Measurements from ENCODE around the gene ADGRG7.

Gene ADGRG7

DNA sequence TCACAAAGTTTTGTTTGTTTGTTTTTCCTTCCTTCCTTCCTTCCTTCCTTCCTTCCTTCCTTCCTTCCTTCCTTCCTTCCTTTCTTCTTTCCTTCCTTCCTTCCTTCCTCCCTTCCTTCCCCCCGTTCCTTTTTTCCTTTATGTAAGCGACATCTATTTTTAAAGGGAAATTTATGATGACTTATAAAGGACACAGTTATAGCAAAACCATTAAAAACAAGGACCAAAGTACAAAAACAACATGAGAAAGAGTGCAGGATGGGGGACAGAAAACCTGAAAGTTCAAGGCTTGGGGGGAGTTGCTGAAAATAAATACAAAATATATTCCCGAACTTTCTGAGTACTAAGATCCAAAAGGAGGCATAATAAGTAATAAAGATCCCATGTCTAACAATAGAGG, 1.8 kb downstream of the ADGRG7 start:
- TF ChIP-seq, protein P1, sequence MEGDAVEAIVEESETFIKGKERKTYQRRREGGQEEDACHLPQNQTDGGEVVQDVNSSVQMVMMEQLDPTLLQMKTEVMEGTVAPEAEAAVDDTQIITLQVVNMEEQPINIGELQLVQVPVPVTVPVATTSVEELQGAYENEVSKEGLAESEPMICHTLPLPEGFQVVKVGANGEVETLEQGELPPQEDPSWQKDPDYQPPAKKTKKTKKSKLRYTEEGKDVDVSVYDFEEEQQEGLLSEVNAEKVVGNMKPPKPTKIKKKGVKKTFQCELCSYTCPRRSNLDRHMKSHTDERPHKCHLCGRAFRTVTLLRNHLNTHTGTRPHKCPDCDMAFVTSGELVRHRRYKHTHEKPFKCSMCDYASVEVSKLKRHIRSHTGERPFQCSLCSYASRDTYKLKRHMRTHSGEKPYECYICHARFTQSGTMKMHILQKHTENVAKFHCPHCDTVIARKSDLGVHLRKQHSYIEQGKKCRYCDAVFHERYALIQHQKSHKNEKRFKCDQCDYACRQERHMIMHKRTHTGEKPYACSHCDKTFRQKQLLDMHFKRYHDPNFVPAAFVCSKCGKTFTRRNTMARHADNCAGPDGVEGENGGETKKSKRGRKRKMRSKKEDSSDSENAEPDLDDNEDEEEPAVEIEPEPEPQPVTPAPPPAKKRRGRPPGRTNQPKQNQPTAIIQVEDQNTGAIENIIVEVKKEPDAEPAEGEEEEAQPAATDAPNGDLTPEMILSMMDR (IDR thresholded peaks at IDR 0.05; ENCODE audit: insufficient read depth, missing control alignments) = no peak
- no peak for DNase-seq (ENCODE audit: insufficient read length, low spot score)
- FAIRE-seq = no peak

DNA sequence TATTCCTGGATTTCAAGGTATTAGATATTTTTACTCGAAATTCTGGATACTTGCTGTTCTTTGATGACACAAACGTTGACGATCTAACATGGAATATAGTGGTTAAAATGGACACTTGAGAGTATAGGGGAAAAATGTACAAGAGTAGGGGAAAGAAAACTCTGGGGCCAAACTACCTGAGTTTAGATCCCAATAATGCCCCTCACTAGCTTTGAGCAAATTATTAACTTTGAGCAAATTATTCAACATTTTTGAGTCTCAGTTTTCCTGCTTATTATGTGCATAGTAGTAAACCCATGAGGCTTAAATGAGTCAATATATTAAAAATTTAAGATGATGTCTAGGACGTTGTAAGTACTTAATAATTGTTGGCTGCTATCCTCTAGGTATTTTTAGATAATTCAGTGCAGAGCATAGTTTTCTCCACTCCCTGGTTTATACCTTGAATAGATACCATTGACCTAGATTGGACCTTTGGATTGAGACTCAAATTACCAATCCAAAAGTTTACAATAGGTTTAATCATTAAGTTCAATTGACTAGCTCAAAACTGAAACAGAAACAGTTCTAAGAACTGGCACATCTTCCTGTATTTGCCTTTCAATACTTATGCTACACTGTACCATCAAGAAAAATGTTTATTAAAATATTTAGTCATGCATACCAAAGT, 4.5 kb downstream of the ADGRG7 start:
- DNase-seq (ENCODE audit: insufficient read length, low spot score) = no peak
- TF ChIP-seq, protein P1 (IDR thresholded peaks at IDR 0.05; ENCODE audit: insufficient read depth, missing control alignments) = no peak
- no peak for FAIRE-seq

DNA sequence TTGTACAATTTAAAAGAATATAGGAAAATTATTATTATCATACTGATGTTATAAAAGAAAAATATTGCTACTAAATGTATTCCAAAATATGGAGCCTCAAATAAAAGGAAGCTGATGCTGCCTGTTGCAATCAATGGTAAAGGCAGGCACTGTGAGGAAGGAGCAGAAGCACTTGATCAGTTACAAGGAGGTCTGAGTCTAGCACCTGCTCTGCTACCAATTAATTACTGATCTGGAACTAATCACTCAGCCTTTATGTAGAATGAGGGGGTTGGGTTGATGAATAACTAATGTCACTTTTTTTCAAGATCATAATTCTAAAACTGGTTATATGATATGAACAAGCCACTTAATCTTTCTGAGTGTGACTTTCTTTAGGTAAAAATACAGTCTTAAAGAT, 5.5 kb downstream of the ADGRG7 start:
- TF ChIP-seq, protein P1 (IDR thresholded peaks at IDR 0.05; ENCODE audit: insufficient read depth, missing control alignments) = no peak
- FAIRE-seq (no peak), DNase-seq (ENCODE audit: insufficient read length, low spot score) (no peak)

DNA sequence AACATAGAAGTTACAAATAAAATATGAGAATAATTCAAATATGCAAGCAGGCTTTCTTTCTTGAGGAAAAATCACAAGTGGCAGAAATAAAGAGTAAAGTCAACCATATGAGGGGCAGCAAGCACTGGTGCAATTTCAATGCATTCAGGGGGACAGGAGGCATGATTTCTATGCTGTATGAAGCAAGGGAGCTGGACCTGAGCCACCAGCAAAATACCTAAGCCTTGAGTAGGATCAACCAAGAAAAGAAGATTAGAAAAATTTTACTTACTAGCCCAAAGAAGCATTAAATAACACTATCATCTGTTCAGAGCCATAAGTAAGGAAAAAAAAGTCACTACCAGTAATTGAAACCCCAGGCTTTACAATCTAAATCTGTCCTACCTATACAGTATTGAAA, 6.3 kb downstream of the ADGRG7 start:
- TF ChIP-seq, protein P1 (IDR thresholded peaks at IDR 0.05; ENCODE audit: insufficient read depth, missing control alignments) = no peak
- FAIRE-seq (no peak), DNase-seq (ENCODE audit: insufficient read length, low spot score) (no peak)

DNA sequence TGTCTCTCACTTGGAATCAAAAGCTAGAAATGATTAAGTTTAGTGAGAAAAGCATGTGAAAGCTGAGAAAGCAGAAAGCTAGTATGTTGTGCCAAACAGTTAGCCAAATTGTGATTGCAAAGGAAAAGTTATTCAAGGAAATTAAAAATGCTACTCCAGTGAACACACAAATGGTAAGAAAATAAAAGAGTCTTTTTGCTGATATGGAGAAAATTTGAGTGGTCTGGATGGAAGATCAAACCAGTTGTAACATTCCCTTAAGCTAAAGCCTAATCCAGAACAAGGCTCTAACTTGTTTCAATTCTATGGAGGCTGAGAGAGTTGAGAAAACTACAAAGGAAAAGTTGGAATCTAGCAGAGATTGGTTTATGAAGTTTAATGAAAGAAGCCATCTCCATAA, 11.8 kb downstream of the ADGRG7 start:
- DNase-seq (ENCODE audit: insufficient read length, low spot score) (no peak), FAIRE-seq (no peak)
- TF ChIP-seq, protein P1 (IDR thresholded peaks at IDR 0.05; ENCODE audit: insufficient read depth, missing control alignments) = no peak

DNA sequence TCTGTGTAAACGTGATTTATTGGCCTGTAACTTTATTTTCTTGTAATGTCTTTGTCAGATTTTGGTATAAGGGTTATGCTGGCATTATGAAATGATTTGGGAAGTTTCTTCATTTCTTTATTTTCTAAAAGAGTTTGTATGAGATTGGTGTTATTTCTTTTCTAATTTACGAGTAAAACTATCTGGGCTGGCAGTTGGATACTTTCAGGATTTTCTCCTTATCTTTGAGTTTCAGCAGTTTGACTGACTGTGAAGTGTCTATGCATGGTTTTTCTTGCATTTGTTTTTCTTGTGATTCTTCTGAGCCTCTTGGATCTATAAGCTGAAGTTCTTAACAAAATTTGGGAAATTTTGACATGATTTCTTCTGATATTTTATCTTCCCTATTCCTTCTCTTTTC, 18.1 kb downstream of the ADGRG7 start:
- DNase-seq (ENCODE audit: insufficient read length, low spot score) = no peak
- TF ChIP-seq, protein P1 (IDR thresholded peaks at IDR 0.05; ENCODE audit: insufficient read depth, missing control alignments) = no peak
- no peak for FAIRE-seq

DNA sequence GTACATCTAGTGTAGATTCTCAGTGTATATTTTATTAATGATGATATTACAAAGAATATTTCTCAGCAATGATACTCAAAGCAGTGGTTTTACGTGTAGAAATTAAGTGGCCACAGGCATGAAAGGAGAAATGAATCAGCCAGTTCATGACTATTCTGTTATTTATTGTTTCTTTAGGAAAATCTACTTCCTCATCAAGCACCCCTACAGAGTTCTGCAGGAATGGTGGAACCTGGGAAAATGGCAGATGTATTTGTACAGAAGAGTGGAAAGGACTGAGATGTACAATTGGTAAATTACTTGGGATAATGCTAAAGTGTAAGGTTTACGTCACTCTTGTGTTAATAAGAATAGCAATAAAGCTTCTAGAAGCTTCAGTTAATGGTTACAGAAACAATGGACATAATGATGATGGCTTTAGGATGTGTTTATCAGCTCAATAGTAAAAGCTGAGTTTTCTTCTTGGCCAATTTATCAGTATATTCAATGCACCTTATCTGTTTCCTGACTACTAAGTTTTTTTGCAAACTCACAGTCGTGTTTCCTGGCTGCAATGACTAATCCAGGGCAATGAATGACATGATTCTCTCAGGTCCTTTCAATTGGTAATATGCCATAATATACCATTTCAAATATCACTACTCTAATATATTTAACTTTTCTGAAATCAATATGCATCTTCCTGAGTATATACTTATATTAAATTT, 20.2 kb downstream of the ADGRG7 start:
- FAIRE-seq = no peak
- DNase-seq (ENCODE audit: insufficient read length, low spot score) = no peak

More for the DNA sequence above, 20.2 kb downstream of the ADGRG7 start:
- TF ChIP-seq, protein P1 (IDR thresholded peaks at IDR 0.05; ENCODE audit: insufficient read depth, missing control alignments) = no peak

Measured in D721Med (cell line).